Measurements from ENCODE around the gene PLEKHN1.
"Not testable (repeated sequence)": the region's sequence is repeated elsewhere in the genome, so short reads cannot be mapped to it uniquely, and the experiment has no call there.

The PLEKHN1 gene

GRCh38 chr1:991895-992294, 25.6 kb downstream of the PLEKHN1 start:
- no peak for TF ChIP-seq CTCF (IDR thresholded peaks at IDR 0.05; ENCODE audit: low read length, missing control alignments)
- no peak for DNase-seq (ENCODE audit: low read depth)
- no peak overlapping the region for H3K4me3 ChIP-seq (replicated peaks; ENCODE audit: low read depth, low read length)

- no peak for DNase-seq (ENCODE audit: low read depth)
- H3K4me3 ChIP-seq (replicated peaks; ENCODE audit: low read depth, low read length), result no peak overlapping the region
- TF ChIP-seq CTCF (IDR thresholded peaks at IDR 0.05; ENCODE audit: low read length, missing control alignments), result no peak
These were observed 26.1 kb downstream of the PLEKHN1 start for GRCh38 chr1:992362-992761.

- no peak overlapping the region for H3K4me3 ChIP-seq (replicated peaks; ENCODE audit: low read depth, low read length)
- no peak for TF ChIP-seq CTCF (IDR thresholded peaks at IDR 0.05; ENCODE audit: low read length, missing control alignments)
- DNase-seq (ENCODE audit: low read depth), result no peak
These were observed 27.2 kb downstream of the PLEKHN1 start for GRCh38 chr1:993379-993995.

GRCh38 chr1:994546-994945, 28.3 kb downstream of the PLEKHN1 start:
- DNase-seq (ENCODE audit: low read depth); H3K4me3 ChIP-seq (replicated peaks; ENCODE audit: low read depth, low read length): not testable (repeated sequence)

- H3K4me3 ChIP-seq (replicated peaks; ENCODE audit: low read depth, low read length), result no peak overlapping the region
- DNase-seq (ENCODE audit: low read depth), result no peak
- TF ChIP-seq CTCF (IDR thresholded peaks at IDR 0.05; ENCODE audit: low read length, missing control alignments), result no peak
These were observed 29.7 kb downstream of the PLEKHN1 start for GRCh38 chr1:995665-996633.

- no peak for TF ChIP-seq CTCF (IDR thresholded peaks at IDR 0.05; ENCODE audit: low read length, missing control alignments)
- no peak for DNase-seq (ENCODE audit: low read depth)
- H3K4me3 ChIP-seq (replicated peaks; ENCODE audit: low read depth, low read length), result no peak overlapping the region
These were observed 30.8 kb downstream of the PLEKHN1 start for GRCh38 chr1:996851-997712.

GRCh38 chr1:997713-997992, 31.4 kb downstream of the PLEKHN1 start:
- no peak overlapping the region for H3K4me3 ChIP-seq (replicated peaks; ENCODE audit: low read depth, low read length)
- no peak for DNase-seq (ENCODE audit: low read depth)
- no peak for TF ChIP-seq CTCF (IDR thresholded peaks at IDR 0.05; ENCODE audit: low read length, missing control alignments)
